ENCODE measurements around the gene AQP12A. TPM values are rescaled to one million over a fixed set of nuclear protein-coding genes. Genes with fewer than 3 reads are reported as not detected.

Gene AQP12A
- total and polyA plus RNA-seq, 9 of the 15 experiments (the other 6 are each of a cell fraction or from before 2014, with no cell fraction given): not detected

- POLR2A ChIA-PET: interaction anchor here (0.8 to 1.1 kb wide), 2 partner anchors 16 to 18 kb away, joined by 3 to 4 read pairs; partner anchors contain the start of gene GPR35
- FAIRE-seq: no peak
Observed at GRCh38 chr2:240643093-240643810, 48.4 kb upstream of the AQP12A start.

More at GRCh38 chr2:240643093-240643810, 48.4 kb upstream of the AQP12A start:
- WGBS (ENCODE audit: insufficient coverage, low coverage, missing lambda C conversion rate): 0% methylated on average over 8 of the region's 13 CpGs
- Histone ChIP-seq H3K4me1 (replicated peaks in 1 of 2; ENCODE audit: control insufficient read depth in 2 of 2, insufficient read depth in 2 of 2, low read length in 2 of 2) (peaks cover 0 to 7% of the 10 kb centered on the region in 2 experiments; a peak in 1 of 5 replicates), H2AFZ (ENCODE audit: low read depth, low read length) (no peak overlapping the region), H3K36me3 (ENCODE audit: control insufficient read depth, insufficient read depth, low read length) (no peaks in the 10 kb centered on the region), H3K27me3 (ENCODE audit: control insufficient read depth in 2 of 2, insufficient read depth in 2 of 2, low read length in 2 of 2) (peaks cover 13 to 60% of the 10 kb centered on the region in 2 experiments; a peak in 4 of 5 replicates), H3K4me3 (no peak overlapping the region), H3K27ac (ENCODE audit: extremely low read depth, low read depth, low read length) (no peak overlapping the region), H3K9ac (ENCODE audit: insufficient read depth in 1 of 2, low read depth in 2 of 2, low read length in 2 of 2) (no peak overlapping the region; a peak in 1 of 4 replicates), H3K79me2 (ENCODE audit: control insufficient read depth, insufficient read depth, low read length) (no peaks in the 10 kb centered on the region), H3K4me2 (ENCODE audit: insufficient read depth, low read length) (no peak overlapping the region), H3K9me1 (ENCODE audit: control insufficient read depth, insufficient read depth, low read length) (no peaks in the 10 kb centered on the region), H3K9me3 (replicated peaks; ENCODE audit: control insufficient read depth, insufficient read depth, low read depth, low read length) (no peaks in the 10 kb centered on the region), H4K20me1 (replicated peaks; ENCODE audit: control insufficient read depth, insufficient read depth, low read length) (no peaks in the 10 kb centered on the region)
- in situ Hi-C loops (cut with MboI) (no loop called here), intact Hi-C loops (cut with micrococcal nuclease) (no loop called here)
- DNase-seq (ENCODE audit: extremely low read depth in 1 of 4, low spot score in 3 of 4): no peak
- TF ChIP-seq ZNF324 (CRISPR knock-in tag; IDR thresholded peaks at IDR 0.05): no peak
- TF ChIP-seq POLR2AphosphoS5 (IDR thresholded peaks at IDR 0.05; ENCODE audit: control insufficient read depth, insufficient read depth, low read depth, low read length): no peak
- TF ChIP-seq ZNF584 (CRISPR knock-in tag; IDR thresholded peaks at IDR 0.05; ENCODE audit: low read depth): no peak
- TF ChIP-seq LEF1 (IDR thresholded peaks at IDR 0.05): no peak
- no peak for TF ChIP-seq ZNF583 (CRISPR knock-in tag; IDR thresholded peaks at IDR 0.05)
- TF ChIP-seq E2F6 (IDR thresholded peaks at IDR 0.05; ENCODE audit: borderline replicate concordance in 1 of 2, extremely low read depth in 1 of 2, insufficient read depth in 1 of 2, insufficient read length in 1 of 2, low read depth in 1 of 2, low read length in 1 of 2, poor library complexity in 1 of 2, severe bottlenecking in 1 of 2): no peak
- no peak for TF ChIP-seq RCOR1 (IDR thresholded peaks at IDR 0.05; ENCODE audit: borderline replicate concordance in 1 of 2, low read depth in 2 of 2, low read length in 2 of 2)
- no peak for TF ChIP-seq NR2C1 (IDR thresholded peaks at IDR 0.05)
- TF ChIP-seq NR2C1 (tag; IDR thresholded peaks at IDR 0.05): no peak
- TF ChIP-seq U2AF2 (optimal IDR thresholded peaks at IDR 0.05; ENCODE audit: low read depth, low read length): no peak
- no peak for TF ChIP-seq FOXK2 (conservative IDR thresholded peaks at IDR 0.05 in 1 of 2, IDR thresholded peaks at IDR 0.05 in 1 of 2; ENCODE audit: low read depth in 2 of 2)
- TF ChIP-seq ZNF398 (CRISPR knock-in tag; IDR thresholded peaks at IDR 0.05): no peak
- no peak for TF ChIP-seq ZBTB33 (CRISPR knock-in tag; IDR thresholded peaks at IDR 0.05)
- CTCF ChIA-PET (ENCODE audit: low intra/inter-chr PET ratio): no interaction called here
- no TSS peak for BruUV-seq (replicated peaks)
- ATAC-seq: no peak
